GM12891 (cell line): Measurements from ENCODE around the gene LNX1.
A peak's percentile ranks its signal among the peaks of the same experiment; 100 is the strongest.

Experiments
- DNase-seq: peaks from one replicate; pipeline ENCODE4 v3.0.0; 2011; ENCODE audit warnings: low spot score; ENCODE audit not compliant: insufficient read length
- FAIRE-seq: peaks from 2 replicates; lab custom pipeline; 2011; peaks lifted over from hg19 to GRCh38; lab: Jason Lieb, UNC
- PAX5 ChIP-seq: IDR thresholded peaks from 2 replicates; pipeline ENCODE4 v1.6.1; 2011; ENCODE audit warnings: low read length, moderate library complexity, mild to moderate bottlenecking; ENCODE audit not compliant: insufficient read depth, severe bottlenecking
- POLR2A ChIP-seq: IDR thresholded peaks from 2 replicates; pipeline ENCODE4 v1.6.1; 2011; ENCODE audit warnings: low read depth, low read length, control low read depth
- POLR2AphosphoS5 ChIP-seq: IDR thresholded peaks from 2 replicates; pipeline ENCODE4 v1.6.1; 2011; ENCODE audit warnings: low read depth, low read length, control low read depth
- POU2F2 ChIP-seq: IDR thresholded peaks from 2 replicates; pipeline ENCODE4 v1.6.1; 2011; ENCODE audit warnings: low read depth, mild to moderate bottlenecking, control low read depth, low read length, moderate library complexity
- SPI1 ChIP-seq: IDR thresholded peaks from 2 replicates; pipeline ENCODE4 v1.6.1; 2011; ENCODE audit warnings: low read depth, low read length, control low read depth
- TAF1 ChIP-seq: IDR thresholded peaks from 2 replicates; pipeline ENCODE4 v1.6.1; 2011; ENCODE audit warnings: low read depth, low read length, control low read depth

LNX1 gene

GRCh38 chr4:53592122-53592521 is 836 bp upstream of the LNX1 start:
- DNase-seq (no peak), FAIRE-seq (no peak)
- TF ChIP-seq POLR2A (no peak), PAX5 (no peak), POLR2AphosphoS5 (no peak), POU2F2 (no peak), SPI1 (no peak), TAF1 (no peak)

- FAIRE-seq (no peak), DNase-seq (no peak)
- TF ChIP-seq POLR2A (no peak), PAX5 (no peak), SPI1 (no peak), TAF1 (no peak), POLR2AphosphoS5 (no peak), POU2F2 (no peak)
These were observed 1.1 kb downstream of the LNX1 start for GRCh38 chr4:53590187-53590586.

- FAIRE-seq: no peak
- TF ChIP-seq POLR2A: no peak
- no peak for TF ChIP-seq PAX5
- no peak for TF ChIP-seq POU2F2
- no peak for TF ChIP-seq SPI1
- TF ChIP-seq TAF1: no peak
- no peak for TF ChIP-seq POLR2AphosphoS5
- DNase-seq: no peak
These were observed 1.8 kb downstream of the LNX1 start for GRCh38 chr4:53589511-53589910.

- no peak for TF ChIP-seq POLR2A
- no peak for TF ChIP-seq PAX5
- TF ChIP-seq POLR2AphosphoS5: no peak
- no peak for TF ChIP-seq TAF1
- TF ChIP-seq POU2F2: no peak
- no peak for TF ChIP-seq SPI1
- FAIRE-seq (no peak), DNase-seq (no peak)
These were observed 4.2 kb downstream of the LNX1 start for GRCh38 chr4:53587135-53587534.

- no peak for DNase-seq
- peak; percentile 5 for FAIRE-seq
- no peak for TF ChIP-seq TAF1
- TF ChIP-seq SPI1: no peak
- no peak for TF ChIP-seq POLR2AphosphoS5
- no peak for TF ChIP-seq POLR2A
- TF ChIP-seq PAX5: no peak
- no peak for TF ChIP-seq POU2F2
These were observed 5.0 kb downstream of the LNX1 start for GRCh38 chr4:53586121-53586816.

- DNase-seq (no peak), FAIRE-seq (no peak)
- no peak for TF ChIP-seq TAF1
- no peak for TF ChIP-seq PAX5
- TF ChIP-seq POLR2AphosphoS5: no peak
- TF ChIP-seq POU2F2: no peak
These were observed 6.6 kb downstream of the LNX1 start for GRCh38 chr4:53584658-53585057.

GRCh38 chr4:53583513-53583912 is 7.8 kb downstream of the LNX1 start:
- DNase-seq (no peak), FAIRE-seq (no peak)
- TF ChIP-seq POLR2AphosphoS5 (no peak), SPI1 (no peak), POU2F2 (no peak), PAX5 (no peak), TAF1 (no peak), POLR2A (no peak)

- FAIRE-seq: no peak
- DNase-seq: no peak
- TF ChIP-seq POLR2AphosphoS5 (no peak), PAX5 (no peak), POU2F2 (no peak), SPI1 (no peak), POLR2A (no peak), TAF1 (no peak)
These were observed 9.1 kb downstream of the LNX1 start for GRCh38 chr4:53582194-53582593.

- TF ChIP-seq PAX5 (no peak), POLR2AphosphoS5 (no peak), POU2F2 (no peak), TAF1 (no peak), POLR2A (no peak), SPI1 (no peak)
- FAIRE-seq (no peak), DNase-seq (no peak)
These were observed 11.0 kb downstream of the LNX1 start for GRCh38 chr4:53580274-53580673.

- no peak for DNase-seq
- FAIRE-seq: no peak
- TF ChIP-seq POLR2A: no peak
- TF ChIP-seq PAX5: no peak
- no peak for TF ChIP-seq POLR2AphosphoS5
- TF ChIP-seq SPI1: no peak
- TF ChIP-seq TAF1: no peak
- TF ChIP-seq POU2F2: no peak
These were observed 11.5 kb downstream of the LNX1 start for GRCh38 chr4:53579826-53580225.
